GM19463 (cell line): ENCODE results near the gene COL18A1.

ENCODE experiments used
- ATAC-seq: cut with Tn5 transposase; IDR thresholded peaks from one replicate; pipeline ENCODE4 v1.9.1; 2021; ENCODE audit warnings: mild to moderate bottlenecking, moderate library complexity; ENCODE audit not compliant: unreplicated experiment

The COL18A1 gene

DNA sequence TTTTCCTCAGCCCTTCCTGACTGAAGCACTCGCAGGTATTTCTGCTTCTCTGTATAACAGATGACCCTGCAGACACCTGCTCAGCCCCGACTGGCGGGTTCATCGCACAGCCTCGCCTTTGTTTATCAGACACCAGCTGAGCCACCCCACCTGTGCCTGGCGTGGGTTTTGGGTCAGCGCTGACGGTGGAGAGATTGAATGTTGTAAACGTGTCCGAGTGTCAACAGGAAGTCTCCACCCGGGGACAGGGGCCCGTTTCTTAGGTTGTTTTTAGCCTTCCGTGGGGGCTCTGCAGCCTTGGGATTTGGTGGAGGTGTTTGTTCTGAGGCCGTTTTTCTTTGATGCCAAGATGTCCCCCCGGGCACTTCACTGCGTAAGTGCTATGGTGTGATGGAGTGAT, 60.1 kb downstream of the COL18A1 start:
- ATAC-seq: no peak

DNA sequence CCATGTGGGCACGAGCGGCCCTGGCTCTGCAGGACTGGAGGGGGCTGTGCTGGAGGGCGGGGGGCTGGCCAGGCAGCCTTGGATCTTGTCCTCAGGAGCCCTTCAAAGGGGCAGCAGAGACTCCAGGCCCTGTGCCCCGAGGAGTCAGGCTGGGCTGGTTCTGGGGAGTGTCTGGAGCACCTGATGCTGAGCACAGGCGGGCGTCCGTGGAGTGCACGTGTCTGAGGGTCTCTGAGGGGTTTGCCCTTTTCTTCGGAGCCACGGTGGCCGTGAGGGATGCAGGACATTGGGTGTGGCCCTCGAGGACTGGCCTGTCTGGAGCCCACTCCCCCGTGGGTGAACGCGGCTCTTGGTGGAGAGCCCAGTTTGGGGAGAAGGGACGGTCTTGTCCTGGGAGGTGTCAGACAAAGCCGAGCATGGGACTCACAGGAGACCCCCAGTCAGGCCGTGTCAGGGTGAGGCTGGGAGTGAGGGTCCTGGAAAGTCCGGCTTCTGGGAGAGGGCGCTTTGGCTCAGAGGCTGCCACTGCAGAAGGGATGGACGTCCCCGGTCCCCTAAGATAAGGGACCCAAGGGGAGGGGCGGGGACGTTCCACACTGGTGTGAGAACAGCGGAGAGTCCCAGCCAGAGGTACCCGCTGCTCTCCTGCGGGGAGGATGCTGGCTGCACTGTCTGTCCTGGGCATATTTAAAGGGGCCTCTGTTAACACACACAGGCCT, 60.8 kb downstream of the COL18A1 start:
- no peak for ATAC-seq

DNA sequence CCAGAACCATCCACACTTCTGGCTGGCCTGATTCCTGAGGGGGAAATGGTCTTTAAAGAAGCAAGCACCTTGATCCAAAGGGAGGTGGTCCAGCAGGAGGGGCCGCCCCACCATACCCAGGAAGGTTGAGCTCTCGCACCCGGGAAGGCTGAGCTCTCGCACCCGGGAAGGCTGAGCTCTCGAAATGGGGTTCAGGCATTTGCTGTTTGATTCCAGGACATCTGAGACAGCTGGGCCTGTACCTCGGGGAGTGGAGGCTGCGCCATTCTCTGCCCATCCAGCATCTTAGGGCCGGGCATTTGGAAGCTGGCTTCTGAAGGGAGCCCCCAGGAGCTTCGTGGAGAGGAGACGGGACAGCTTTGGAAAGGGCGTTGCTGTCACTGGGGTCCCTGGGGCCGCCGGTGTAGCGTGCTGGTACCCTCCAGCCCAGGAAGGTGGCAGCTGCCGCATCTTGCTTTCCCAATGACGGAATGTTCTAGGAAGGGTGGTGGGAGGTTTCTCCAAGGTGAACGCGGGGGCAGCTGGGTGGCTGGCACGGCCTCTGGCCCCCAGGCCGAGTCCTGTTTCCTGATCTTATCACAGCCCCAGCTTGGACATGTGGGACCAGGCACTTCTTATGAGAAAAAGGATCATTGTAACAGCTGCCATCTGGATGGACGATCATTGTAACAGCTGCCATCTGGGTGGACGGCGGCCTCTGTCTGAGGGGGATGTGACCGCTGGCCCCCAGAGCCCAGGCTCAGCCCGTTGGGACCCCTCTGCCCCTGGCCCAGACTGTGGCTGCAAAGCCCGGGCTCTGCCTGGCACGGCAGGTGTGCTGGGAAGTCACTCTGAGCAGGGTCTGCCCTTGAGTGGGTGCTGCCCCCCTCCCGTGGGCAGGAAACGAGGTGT, 61.6 kb downstream of the COL18A1 start:
- no peak for ATAC-seq

DNA sequence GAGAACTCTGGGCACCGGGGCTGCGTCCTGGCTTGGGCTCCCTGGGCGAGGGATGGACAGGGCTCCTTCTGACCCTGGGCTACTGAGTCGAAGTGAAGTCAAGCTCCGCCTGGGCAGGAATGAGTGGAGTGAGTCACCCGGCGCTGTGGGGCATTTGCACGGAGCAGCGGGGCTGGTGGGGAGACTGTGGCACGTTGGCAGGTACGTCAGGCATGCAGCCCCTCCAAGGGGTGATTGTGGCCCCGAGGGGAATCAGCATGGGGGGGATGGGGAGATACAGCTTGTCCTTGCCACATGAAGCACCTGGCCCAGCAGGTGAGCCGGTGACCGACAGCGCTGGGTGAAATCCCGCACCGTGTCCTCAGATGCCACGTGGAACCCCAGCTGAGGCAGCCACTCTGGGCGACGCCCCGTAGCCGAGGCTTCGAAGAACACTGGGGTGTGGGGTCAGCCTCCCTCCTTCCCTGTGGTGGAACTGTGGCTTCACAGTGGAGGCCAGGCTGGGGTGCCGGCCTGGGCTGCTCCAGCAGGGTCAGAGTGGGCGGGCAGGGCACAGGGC, 62.3 kb downstream of the COL18A1 start:
- no peak for ATAC-seq

DNA sequence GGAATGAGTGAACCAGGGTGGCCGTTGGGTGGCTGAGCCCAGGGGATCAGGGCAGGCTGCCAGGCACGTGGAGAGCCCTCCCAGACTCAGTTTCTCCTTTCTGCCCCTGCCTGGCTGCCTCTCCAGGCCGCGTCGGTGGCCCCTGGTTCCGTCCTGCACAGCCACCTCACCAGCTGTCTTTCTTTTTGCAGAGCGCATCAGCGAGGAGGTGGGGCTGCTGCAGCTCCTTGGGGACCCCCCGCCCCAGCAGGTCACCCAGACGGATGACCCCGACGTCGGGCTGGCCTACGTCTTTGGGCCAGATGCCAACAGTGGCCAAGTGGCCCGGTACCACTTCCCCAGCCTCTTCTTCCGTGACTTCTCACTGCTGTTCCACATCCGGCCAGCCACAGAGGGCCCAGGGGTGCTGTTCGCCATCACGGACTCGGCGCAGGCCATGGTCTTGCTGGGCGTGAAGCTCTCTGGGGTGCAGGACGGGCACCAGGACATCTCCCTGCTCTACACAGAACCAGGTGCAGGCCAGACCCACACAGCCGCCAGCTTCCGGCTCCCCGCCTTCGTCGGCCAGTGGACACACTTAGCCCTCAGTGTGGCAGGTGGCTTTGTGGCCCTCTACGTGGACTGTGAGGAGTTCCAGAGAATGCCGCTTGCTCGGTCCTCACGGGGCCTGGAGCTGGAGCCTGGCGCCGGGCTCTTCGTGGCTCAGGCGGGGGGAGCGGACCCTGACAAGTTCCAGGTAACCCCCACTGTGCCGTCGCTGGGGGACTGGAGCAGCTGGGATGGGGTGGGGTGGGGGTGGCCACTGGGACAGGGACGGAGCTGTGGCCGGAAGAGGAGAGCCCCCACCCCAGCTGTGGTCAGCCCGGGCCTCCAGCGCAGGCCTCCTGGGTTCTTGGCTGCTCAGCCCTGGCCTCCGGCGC, 63.3 kb downstream of the COL18A1 start:
- no peak for ATAC-seq

DNA sequence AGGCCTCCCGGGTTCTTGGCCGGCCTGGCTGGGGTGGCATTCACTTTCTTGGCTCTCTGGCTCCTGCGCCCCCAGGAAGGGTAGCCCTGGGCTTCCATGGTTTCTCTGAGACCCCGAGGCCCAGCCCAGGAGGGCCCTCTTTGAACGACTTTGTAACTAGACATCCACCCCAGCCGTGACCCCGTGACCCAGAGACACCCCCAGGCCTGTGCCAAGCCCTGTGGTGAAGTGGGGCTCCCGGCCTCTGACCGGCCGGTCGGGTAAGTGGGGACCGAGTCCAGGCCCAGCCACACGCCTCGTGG, 64.0 kb downstream of the COL18A1 start:
- no peak for ATAC-seq

DNA sequence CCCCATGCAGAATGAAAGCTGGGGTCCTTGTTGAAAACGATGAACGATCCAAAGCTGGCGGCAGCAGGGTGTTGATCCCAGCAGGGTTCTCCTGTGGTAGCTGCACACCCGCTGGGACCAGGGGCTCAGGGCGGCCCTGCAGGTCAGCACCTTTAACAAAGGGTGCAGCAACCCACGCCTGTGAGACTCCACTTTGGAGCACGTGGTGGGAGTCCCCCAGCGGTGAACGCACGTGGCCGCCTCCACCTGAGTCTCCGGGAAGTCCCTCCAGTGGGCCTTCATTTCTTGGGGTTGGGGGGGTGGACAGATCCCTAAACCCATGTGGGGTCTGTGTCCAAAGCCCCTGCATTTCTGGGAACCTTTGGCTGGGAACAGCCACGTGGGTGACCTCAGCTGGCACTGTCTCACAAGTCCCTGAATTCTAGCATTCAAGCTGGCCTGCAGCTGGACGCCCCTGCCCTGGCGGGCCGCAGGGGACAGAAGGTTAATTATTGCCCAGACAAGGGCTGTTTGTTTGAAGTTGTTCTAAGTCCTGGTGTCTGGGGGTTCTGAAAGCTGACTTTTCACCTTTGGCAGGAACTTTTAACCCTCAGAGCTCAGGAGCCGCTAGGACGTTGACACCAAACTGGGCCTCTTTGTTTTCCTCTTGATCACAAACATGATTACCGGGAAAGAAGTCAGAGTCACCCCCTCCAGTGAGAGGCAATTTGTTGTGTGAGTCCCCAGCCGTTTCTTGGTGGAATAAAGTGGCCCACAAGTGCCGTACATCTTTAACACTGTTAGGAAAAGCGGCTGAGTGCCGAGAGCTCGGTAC, 64.5 kb downstream of the COL18A1 start:
- no peak for ATAC-seq

DNA sequence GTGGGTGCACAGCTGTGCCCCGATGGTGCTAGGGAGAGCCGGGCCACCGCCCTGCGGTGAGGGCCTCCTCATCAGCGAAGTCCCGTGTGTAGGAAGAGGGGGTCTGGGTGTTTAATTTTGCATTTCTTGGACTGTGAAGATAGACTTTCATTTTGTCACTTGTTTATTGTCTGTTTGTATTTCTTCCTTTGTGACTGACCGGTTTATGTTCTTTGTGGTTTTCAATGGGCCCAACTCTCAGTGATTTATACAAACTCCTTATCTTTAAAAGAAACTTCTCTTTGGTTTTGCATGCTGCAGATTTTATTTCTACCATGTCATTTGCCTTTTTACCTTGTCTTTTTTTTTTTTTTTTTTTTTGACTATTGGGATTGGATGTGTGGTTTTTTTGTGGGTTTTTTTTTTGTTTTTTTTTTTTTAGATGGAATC, 65.1 kb downstream of the COL18A1 start:
- ATAC-seq: no peak

DNA sequence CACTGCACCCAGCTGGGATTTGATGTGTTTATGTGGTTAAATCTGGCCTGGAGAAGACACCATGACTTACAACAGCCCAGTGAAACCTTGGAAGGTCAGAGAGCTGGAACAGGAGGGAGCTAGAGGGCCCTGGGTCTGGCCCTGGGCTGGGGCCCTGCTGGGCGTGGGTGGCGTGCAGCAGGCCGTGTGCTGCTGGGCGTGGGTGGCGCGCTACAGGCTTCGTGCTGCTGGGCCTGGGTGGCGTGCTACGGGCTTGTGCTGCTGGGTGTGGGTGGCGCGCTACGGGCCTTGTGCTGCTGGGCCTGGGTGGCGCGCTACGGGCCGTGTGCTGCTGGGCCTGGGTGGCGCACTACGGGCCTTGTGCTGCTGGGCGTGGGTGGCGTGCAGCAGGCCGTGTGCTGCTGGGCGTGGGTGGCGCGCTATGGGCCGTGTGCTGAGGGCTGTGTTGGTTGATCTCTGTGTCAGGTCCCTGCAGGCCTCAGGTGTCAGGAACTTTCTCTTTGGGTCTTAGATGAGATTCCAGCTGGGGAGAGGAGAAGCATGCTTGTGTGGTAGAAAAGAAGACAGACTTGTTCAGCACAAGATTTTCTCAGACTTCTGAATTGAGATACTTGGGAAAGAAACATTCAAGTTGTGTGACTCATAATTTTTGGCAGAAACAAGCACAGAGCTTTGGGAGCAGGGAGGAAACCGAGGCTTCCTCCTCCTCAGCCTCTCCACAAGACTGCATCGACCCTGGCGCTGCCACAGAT, 66.0 kb downstream of the COL18A1 start:
- no peak for ATAC-seq

DNA sequence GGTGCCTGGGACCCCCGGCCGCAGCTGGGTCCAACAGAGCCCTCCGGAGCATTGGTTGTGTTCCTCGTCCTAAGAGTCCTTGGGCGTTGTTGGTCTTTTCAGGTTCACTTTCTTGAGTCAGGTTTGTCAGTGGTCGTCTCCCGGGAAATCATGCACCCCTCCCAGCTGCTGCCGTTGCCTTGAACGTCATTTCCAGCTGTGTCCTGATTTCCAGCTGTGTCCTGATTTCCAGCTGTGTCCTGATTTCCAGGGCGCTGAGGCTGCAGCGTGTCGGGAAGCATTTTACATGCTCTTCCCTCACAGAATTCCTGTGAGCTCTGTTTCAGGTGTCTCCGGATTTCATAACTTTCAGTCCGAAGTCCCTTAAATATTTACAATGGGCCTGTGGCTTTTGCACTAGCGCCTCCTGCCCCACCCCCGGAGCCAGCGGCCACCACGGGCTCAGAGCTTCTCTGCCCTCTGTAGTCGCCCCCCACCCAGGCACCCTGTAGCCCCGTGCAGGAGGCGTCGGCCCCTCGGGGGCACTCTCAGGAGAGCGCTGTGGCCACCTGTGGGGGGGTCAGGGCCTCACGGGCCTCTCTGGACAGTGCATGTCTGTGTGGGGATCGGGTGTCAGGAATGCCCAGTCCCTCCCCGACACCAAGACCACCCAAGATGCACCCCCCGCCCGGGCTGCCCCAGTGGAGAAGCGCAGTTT, 66.7 kb downstream of the COL18A1 start:
- no peak for ATAC-seq

DNA sequence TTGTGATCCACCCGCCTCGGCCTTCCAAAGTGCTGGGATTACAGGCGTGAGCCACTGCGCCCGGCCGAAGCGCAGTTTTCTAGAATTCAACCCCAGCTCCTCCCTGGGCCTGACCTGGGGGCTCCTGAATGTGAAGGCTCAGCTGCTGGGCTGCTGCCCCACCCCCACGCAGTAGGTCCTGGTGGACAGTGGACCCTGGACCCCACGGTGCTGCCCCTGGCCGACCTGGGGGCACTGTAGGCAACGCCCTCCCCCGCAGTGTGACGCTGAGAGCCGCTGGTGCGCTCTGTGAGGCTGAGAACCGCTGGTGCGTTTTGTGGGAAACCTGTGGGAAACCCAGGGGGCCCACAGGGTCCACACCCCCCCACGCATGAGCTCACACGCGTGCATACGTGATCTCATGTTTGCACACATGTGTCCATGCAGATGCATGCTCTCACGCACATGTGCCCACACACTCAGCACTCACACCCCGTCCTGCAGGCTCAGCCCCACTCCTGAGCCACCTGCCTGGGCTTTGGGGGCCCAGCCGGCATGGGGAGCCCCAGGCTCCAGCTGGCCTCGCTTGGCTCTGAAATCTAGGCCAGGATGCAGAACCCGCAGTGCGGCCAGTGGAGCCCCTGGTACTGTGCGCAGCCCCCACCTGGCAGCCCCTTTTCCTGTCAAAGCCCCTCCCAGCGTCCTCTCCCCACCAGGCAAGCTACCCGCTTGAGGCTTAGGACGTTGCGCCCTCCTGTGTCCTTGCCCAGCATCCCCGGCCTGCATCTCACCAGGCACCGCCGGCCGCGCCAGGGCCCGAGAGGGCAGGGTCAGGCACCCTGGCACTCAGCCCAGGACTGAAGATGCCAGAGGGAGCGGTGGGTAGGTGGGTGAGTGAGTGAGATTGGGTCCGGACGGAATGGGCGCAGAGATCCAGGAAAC, 67.7 kb downstream of the COL18A1 start:
- ATAC-seq: no peak

DNA sequence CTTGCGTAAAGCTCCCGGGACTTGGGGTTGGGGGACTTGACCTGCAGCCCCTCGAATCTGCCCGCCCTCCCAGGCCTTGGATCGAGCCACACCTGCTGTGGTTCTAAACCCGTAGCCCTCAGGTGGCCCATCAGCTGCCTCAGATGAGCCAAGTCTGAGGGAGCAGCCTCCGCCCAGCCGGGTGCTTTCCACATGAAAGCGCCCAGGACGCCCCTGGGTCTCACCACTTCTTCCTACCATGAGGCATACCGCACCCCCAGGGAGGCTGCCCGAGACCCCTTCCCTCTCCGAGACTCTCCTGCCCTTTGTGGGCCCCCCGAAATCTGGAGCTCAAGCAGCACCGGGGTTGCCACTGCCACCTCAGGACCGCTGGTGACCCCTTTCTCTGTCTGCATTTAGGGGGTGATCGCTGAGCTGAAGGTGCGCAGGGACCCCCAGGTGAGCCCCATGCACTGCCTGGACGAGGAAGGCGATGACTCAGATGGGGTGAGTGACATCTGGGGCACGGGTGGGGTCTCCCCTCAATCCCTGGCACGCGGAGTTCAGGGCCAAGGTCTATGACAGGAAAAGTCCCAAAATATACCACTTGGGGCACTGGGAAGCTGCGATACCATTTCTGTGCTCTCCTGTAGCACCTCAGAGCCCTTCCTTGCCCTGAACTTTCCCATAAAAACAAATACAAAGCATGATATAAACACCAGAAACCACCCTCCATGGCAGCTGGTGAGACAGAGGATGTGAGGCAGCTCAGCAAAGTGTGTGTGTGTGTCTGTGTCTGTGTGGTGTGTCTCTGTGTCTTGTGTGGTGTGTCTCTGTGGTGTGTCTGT, 68.7 kb downstream of the COL18A1 start:
- no peak for ATAC-seq

DNA sequence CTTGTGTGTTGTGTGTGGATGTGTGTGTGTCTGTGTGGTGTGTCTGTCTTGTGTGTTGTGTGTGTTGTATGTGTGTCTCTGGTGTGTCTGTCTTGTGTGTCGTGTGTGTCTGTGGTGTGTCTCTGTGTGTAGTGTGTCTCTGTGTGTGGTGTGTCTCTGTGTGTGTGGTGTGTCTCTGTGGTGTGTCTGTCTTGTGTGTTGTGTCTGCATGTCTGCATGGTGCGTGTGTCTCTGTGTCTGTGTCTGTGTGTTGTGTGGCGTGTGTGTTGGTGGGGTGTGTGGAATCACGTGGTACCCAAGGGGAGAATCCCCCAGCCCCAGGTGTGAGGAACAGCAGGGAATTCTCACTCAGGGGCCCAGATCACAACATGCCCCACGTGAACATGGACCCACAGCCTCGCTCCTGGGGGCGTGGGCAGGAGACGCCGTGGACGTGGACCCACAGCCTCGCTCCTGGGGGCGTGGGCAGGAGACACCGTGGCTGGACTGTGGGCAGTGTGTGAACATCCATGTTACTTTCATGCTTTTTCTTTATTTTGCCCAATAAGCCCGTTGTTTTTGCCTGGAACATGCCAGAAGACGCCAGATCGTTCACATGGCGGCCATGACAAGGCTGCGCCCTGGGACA, 69.5 kb downstream of the COL18A1 start:
- no peak for ATAC-seq

DNA sequence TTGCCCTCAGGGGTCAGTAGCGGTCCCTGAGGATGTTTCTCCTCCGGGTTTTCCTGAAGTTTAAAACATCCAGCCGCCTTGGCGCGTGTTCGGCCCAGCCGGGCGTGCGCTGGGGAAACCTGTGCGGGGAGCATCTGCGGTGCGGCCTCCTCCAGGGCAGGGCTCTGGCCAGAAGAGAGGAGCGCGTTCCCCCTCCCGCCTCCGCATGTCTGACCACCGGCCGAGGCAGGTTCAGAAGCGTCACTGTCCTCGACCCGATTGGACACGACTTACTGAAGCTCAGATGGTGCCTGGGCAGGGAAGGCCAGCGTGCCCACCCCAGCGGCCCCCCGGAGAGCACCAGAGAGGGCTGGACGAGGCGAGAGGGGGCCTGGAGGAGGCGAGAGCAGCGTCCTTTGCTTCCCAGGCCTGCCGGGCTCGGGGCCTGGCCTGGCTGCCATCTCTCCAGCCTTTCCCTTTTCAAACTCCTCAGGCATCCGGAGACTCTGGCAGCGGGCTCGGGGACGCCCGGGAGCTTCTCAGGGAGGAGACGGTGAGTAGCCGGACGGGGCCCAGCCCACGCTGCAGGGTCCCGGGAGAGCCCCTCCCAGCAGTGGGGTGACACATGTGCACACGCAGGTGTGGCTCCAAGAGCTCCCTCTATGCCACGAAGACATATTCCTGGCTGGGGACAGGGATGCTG, 70.2 kb downstream of the COL18A1 start:
- ATAC-seq: no peak

DNA sequence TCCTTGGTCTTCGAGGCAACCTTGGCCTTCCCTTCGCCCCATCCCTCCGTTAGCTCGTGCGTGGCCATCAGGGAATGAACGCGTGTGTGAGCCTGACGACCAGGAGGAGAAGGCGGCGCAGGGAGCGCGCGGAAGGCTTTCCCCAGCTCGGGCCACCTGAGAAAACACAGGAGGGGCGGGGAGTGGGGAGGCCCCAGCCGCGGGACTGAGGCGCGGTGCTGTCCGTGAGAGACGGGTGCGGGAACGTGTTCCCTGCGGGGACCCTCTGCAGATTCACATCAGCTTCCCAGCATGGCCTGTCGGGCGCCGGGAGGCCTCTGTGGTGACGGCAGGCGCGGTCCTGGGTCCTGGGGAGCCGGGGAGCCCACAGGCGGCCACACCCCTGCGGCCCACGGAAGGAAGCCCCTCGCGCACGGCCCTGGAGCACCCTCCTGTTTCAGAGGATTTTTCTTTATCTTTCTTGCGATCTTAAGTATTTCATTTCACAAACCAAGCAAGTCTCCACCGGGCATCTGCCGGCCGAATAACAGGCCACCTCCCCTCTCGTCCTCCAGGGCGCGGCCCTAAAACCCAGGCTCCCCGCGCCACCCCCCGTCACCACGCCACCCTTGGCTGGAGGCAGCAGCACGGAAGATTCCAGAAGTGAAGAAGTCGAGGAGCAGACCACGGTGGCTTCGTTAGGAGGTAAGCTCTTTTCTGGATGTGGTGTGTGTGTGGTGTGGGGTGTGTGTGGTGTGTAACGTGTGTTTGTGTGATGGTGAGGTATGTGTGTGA, 71.0 kb downstream of the COL18A1 start:
- ATAC-seq: no peak
